CD14-positive monocyte (primary cell): ENCODE results near the gene DUOXA2. TPM values are rescaled to one million over a fixed set of nuclear protein-coding genes. Genes with fewer than 3 reads are reported as not detected.

Experiments used
- DNase-seq, 3 donors: peaks; one replicate each; pipeline ENCODE4 v3.0.0-alpha.2; 2011 to 2022
- H2AFZ ChIP-seq: 2 replicates; pipeline ENCODE4 v1.6.0; 2012; ENCODE audit warnings: mild to moderate bottlenecking, low read depth, low read length, inconsistent platforms; ENCODE audit not compliant: insufficient read depth, poor library complexity, severe bottlenecking
- H3K27ac ChIP-seq, 2 donors: 1 replicate in 1 of 2; 2 replicates in 1 of 2; pipeline ENCODE4 v1.5.1; 2012 to 2013; ENCODE audit warnings: low read length in 2 of 2, control low read depth in 1 of 2, inconsistent platforms in 1 of 2, low read depth in 1 of 2, mild to moderate bottlenecking in 1 of 2
- H3K27me3 ChIP-seq, 2 donors: one replicate each; pipeline versions ENCODE4 v1.6.0 to v1.6.1; 2011 to 2013; ENCODE audit warnings: low read length in 2 of 2; ENCODE audit not compliant: control insufficient read depth in 2 of 2, insufficient read depth in 2 of 2
- H3K36me3 ChIP-seq, 2 donors: replicated peaks in 1 of 2; 1 replicate in 1 of 2; 2 replicates in 1 of 2; pipeline versions ENCODE4 v1.5.1 to v1.6.1; 2012 to 2013; ENCODE audit warnings: low read length in 2 of 2, control low read depth in 1 of 2, inconsistent platforms in 1 of 2, mild to moderate bottlenecking in 1 of 2; ENCODE audit not compliant: insufficient read depth in 2 of 2, control insufficient read depth in 1 of 2
- H3K4me1 ChIP-seq, 2 donors: 1 replicate in 1 of 2; 2 replicates in 1 of 2; pipeline versions ENCODE4 v1.5.1 to v1.6.1; 2012 to 2013; ENCODE audit warnings: low read length in 2 of 2, control low read depth in 1 of 2, inconsistent platforms in 1 of 2, mild to moderate bottlenecking in 1 of 2, moderate library complexity in 1 of 2; ENCODE audit not compliant: insufficient read depth in 2 of 2, control insufficient read depth in 1 of 2
- H3K4me2 ChIP-seq: replicated peaks from 2 replicates; pipeline ENCODE3; 2012; ENCODE audit warnings: low read length, moderate library complexity, mild to moderate bottlenecking; ENCODE audit not compliant: poor library complexity, severe bottlenecking; ENCODE audit errors: extremely low read depth
- H3K4me3 ChIP-seq, 3 experiments: fragments of 200-600 bp in 1 of 3; sonication (generic) in 1 of 3; replicated peaks in 1 of 3; 1 replicate in 2 of 3; 2 replicates in 1 of 3; pipeline ENCODE4 v1.5.1; 2011 to 2013; ENCODE audit warnings: low read length in 3 of 3, mild to moderate bottlenecking in 3 of 3, control low read depth in 2 of 3, low read depth in 2 of 3, inconsistent platforms in 1 of 3, moderate library complexity in 1 of 3
- H3K79me2 ChIP-seq: 2 replicates; pipeline ENCODE4 v1.6.0; 2012; ENCODE audit warnings: mild to moderate bottlenecking, control low read depth, inconsistent platforms, low read length, moderate library complexity; ENCODE audit not compliant: insufficient read depth
- H3K9ac ChIP-seq: 2 replicates; pipeline ENCODE4 v1.6.0; 2017; ENCODE audit warnings: low read length, mild to moderate bottlenecking; ENCODE audit not compliant: insufficient read depth, poor library complexity, severe bottlenecking
- H3K9me3 ChIP-seq, 2 donors: replicated peaks in 1 of 2; 1 replicate in 1 of 2; 2 replicates in 1 of 2; pipeline versions ENCODE4 v1.5.1 to v1.6.1; 2012 to 2013; ENCODE audit warnings: low read length in 2 of 2, control low read depth in 1 of 2; ENCODE audit not compliant: control insufficient read depth in 1 of 2, insufficient read depth in 1 of 2
- H4K20me1 ChIP-seq: 2 replicates; pipeline ENCODE4 v1.6.0; 2012; ENCODE audit warnings: mild to moderate bottlenecking, low read length, control low read depth, moderate library complexity; ENCODE audit not compliant: insufficient read depth
- H3K27ac Mint-ChIP-seq, 7 donors: one replicate each; pipeline ENCODE4 v1.8.0; 2020; ENCODE audit warnings: mild to moderate bottlenecking in 7 of 7, mixed read lengths in 7 of 7, moderate library complexity in 6 of 7, inconsistent platforms in 2 of 7
- H3K27me3 Mint-ChIP-seq, 3 donors: one replicate each; pipeline ENCODE4 v1.8.0; 2021 to 2022; ENCODE audit warnings: low read depth in 3 of 3, mild to moderate bottlenecking in 3 of 3, mixed read lengths in 3 of 3, moderate library complexity in 3 of 3, inconsistent platforms in 1 of 3
- H3K36me3 Mint-ChIP-seq, 2 donors: one replicate each; pipeline ENCODE4 v1.8.0; 2020; ENCODE audit warnings: mixed read lengths in 2 of 2, inconsistent platforms in 1 of 2, mild to moderate bottlenecking in 1 of 2
- H3K4me1 Mint-ChIP-seq: one replicate; pipeline ENCODE4 v1.8.0; 2020; ENCODE audit warnings: mild to moderate bottlenecking, mixed read lengths
- H3K4me3 Mint-ChIP-seq, 2 donors: one replicate each; pipeline ENCODE4 v1.8.0; 2020; ENCODE audit warnings: mild to moderate bottlenecking in 2 of 2, mixed read lengths in 2 of 2, moderate library complexity in 1 of 2
- H3K9me3 Mint-ChIP-seq, 7 donors: one replicate each; pipeline ENCODE4 v1.8.0; 2020 to 2022; ENCODE audit warnings: mixed read lengths in 7 of 7, mild to moderate bottlenecking in 6 of 7, moderate library complexity in 6 of 7, inconsistent platforms in 2 of 7
- CTCF ChIP-seq: fragments of 200-600 bp; IDR thresholded peaks from one replicate; pipeline ENCODE4 v1.8.0; 2022; ENCODE audit warnings: antibody characterized with exemption, mild to moderate bottlenecking
- WGBS: methylation state at CpG from one replicate; pipeline ENCODE4 v1.1.5; 2013; ENCODE audit warnings: missing lambda C conversion rate; ENCODE audit not compliant: insufficient coverage; 5-methylcytosine and 5-hydroxymethylcytosine counted together
- intact Hi-C, 2 donors: fragments of 100-400 bp; cut with micrococcal nuclease; formaldehyde crosslinking; loops; one replicate each; pipeline versions ENCODE4 v1.15.0 to v1.15.1; 2023
- polyA plus RNA-seq, 3 donors: library from polyadenylated mRNA; depleted of rRNA in 1 of 3; unstranded in 2 of 3; stranded (reverse) in 1 of 3; fragments of 300-500 nt in 2 of 3; fragments of >200 nt in 1 of 3; fragmentation: Illumina TruSeq in 2 of 3; gene quantifications; 1 replicate in 2 of 3; 2 replicates in 1 of 3; pipeline ENCODE4 v1.2.3, GENCODE V29; 2012 to 2021

Gene DUOXA2
- polyA plus RNA-seq, 3 donors = not detected

- Histone ChIP-seq H3K9me3 (peaks cover 5 to 50% of the 10 kb centered on the region in 2 donors), H3K4me3 (peak overlapping the region in 1 of 3 experiments; percentile 54), H3K4me2 (peak overlapping the region; percentile 67), H3K36me3 (no peaks in the 10 kb centered on the region), H3K4me1 (peaks cover 20 to 38% of the 10 kb centered on the region in 2 donors), H3K79me2 (no peaks in the 10 kb centered on the region), H2AFZ (peak overlapping the region; percentile 53), H3K27ac (no peak overlapping the region), H3K27me3 (peaks cover 49 to 55% of the 10 kb centered on the region in 2 donors), H3K9ac (peak overlapping the region; percentile 12), H4K20me1 (no peaks in the 10 kb centered on the region)
- intact Hi-C loops = no loop called here
- H3K36me3 Mint-ChIP-seq = peaks cover 0 to 10% of the 10 kb centered on the region in 2 donors
- WGBS = 21% methylated on average over 28 of the region's 33 CpGs
- H3K27ac Mint-ChIP-seq = no peak overlapping the region
- H3K4me1 Mint-ChIP-seq = peaks cover 44% of the 10 kb centered on the region
- peaks cover 57 to 75% (median 66%) of the 10 kb centered on the region in 3 donors for H3K27me3 Mint-ChIP-seq
- no peak for TF ChIP-seq CTCF
- DNase-seq = no peak
- H3K9me3 Mint-ChIP-seq = peaks cover 0 to 18% (median 7%) of the 10 kb centered on the region in 7 donors
- H3K4me3 Mint-ChIP-seq = peak overlapping the region; percentile 68 to 94
These were observed 3.4 kb downstream of the DUOXA2 start for GRCh38 chr15:45117308-45118130.

- intact Hi-C loops = no loop called here
These were observed 4.0 kb downstream of the DUOXA2 start for GRCh38 chr15:45118131-45118588.

More at GRCh38 chr15:45118131-45118588, 4.0 kb downstream of the DUOXA2 start:
- no peaks in the 10 kb centered on the region for H3K36me3 ChIP-seq
- H3K9me3 ChIP-seq = peaks cover 5 to 44% of the 10 kb centered on the region in 2 donors
- H3K4me2 ChIP-seq = peak overlapping the region; percentile 67
- peaks cover 0 to 10% of the 10 kb centered on the region in 2 donors for H3K36me3 Mint-ChIP-seq
- TF ChIP-seq CTCF = peak; percentile 100
- peak overlapping the region in 1 of 3 experiments; percentile 54 for H3K4me3 ChIP-seq
- 0% methylated on average over 10 of the region's 14 CpGs for WGBS
- H3K27me3 Mint-ChIP-seq = peaks cover 51 to 70% (median 60%) of the 10 kb centered on the region in 3 donors
- peak; percentile 74 to 82 (median 79) for DNase-seq
- no peaks in the 10 kb centered on the region for H4K20me1 ChIP-seq
- peak overlapping the region in 2 of 7 donors; percentile 11 to 35 for H3K27ac Mint-ChIP-seq
- peak overlapping the region; percentile 53 for H2AFZ ChIP-seq
- H3K27me3 ChIP-seq = peaks cover 43 to 49% of the 10 kb centered on the region in 2 donors
- H3K4me1 ChIP-seq = peaks cover 15 to 34% of the 10 kb centered on the region in 2 donors
- no peaks in the 10 kb centered on the region for H3K79me2 ChIP-seq
- peaks cover 0 to 17% (median 9%) of the 10 kb centered on the region in 7 donors for H3K9me3 Mint-ChIP-seq
- H3K4me1 Mint-ChIP-seq = peaks cover 39% of the 10 kb centered on the region
- no peak overlapping the region for H3K27ac ChIP-seq
- H3K9ac ChIP-seq = no peak overlapping the region
- peak overlapping the region; percentile 68 to 94 for H3K4me3 Mint-ChIP-seq
